PC-3 (cell line): ENCODE data around the gene KAT2B. TPM values are rescaled to one million over a fixed set of nuclear protein-coding genes. Genes with fewer than 3 reads are reported as not detected.

ENCODE experiments used
- ATAC-seq: fragments of 200-7000 bp; cut with Tn5 transposase; 2 replicates; pipeline ENCODE4 v1.9.1; 2020; ENCODE audit warnings: mild to moderate bottlenecking, moderate library complexity
- BruUV-seq: library from RNA; stranded (reverse); fragments of 400-500 nt; replicated peaks from 2 replicates; lab custom pipeline; 2021; lab: Mats Ljungman, UMichigan
- CTCF ChIA-PET: fragments of 300-600 bp; sonication (Branson Sonifier 250); formaldehyde crosslinking; loops from one replicate; lab custom pipeline; 2022; ENCODE audit warnings: antibody characterized with exemption; lab: Charles Lee
- POLR2A ChIA-PET: fragments of 300-600 bp; sonication (Branson Sonifier 250); formaldehyde crosslinking; loops from one replicate; lab custom pipeline; 2022; ENCODE audit warnings: antibody characterized with exemption; ENCODE audit not compliant: unreplicated experiment; lab: Charles Lee
- DNase-seq: peaks from one replicate; pipeline ENCODE4 v3.0.0-alpha.2; 2015
- H2AFZ ChIP-seq: fragments of 300-600 bp; sonication (generic); 2 replicates; pipeline ENCODE4 v1.6.0; 2016; ENCODE audit warnings: antibody characterized with exemption, low read length
- H3F3A ChIP-seq: fragments of 300-600 bp; sonication (generic); one replicate; pipeline ENCODE4 v1.6.0; 2017; ENCODE audit warnings: antibody characterized with exemption, low read length, control low read depth, mild to moderate bottlenecking; ENCODE audit not compliant: unreplicated experiment
- H3K27ac ChIP-seq: fragments of 300-600 bp; sonication (generic); 2 replicates; pipeline ENCODE4 v1.5.1; 2016; ENCODE audit warnings: mild to moderate bottlenecking, low read length
- H3K27me3 ChIP-seq: fragments of 300-600 bp; sonication (generic); 2 replicates; pipeline ENCODE4 v1.6.1; 2016; ENCODE audit warnings: low read length, mixed read lengths
- H3K36me3 ChIP-seq: fragments of 300-600 bp; sonication (generic); 2 replicates; pipeline ENCODE4 v1.6.1; 2016; ENCODE audit warnings: low read depth, mixed run types, low read length, mixed read lengths
- H3K4me1 ChIP-seq: fragments of 300-600 bp; sonication (generic); 2 replicates; pipeline ENCODE4 v1.5.1; 2016; ENCODE audit warnings: low read length; ENCODE audit not compliant: insufficient read depth
- H3K4me2 ChIP-seq: fragments of 300-600 bp; sonication (generic); 2 replicates; pipeline ENCODE4 v1.6.0; 2016; ENCODE audit warnings: low read length
- H3K4me3 ChIP-seq: fragments of 300-600 bp; sonication (generic); 2 replicates; pipeline ENCODE4 v1.5.1; 2016; ENCODE audit warnings: mild to moderate bottlenecking, low read length, mixed read lengths
- H3K79me2 ChIP-seq: fragments of 300-600 bp; sonication (generic); 2 replicates; pipeline ENCODE4 v1.6.1; 2017; ENCODE audit warnings: low read length, mixed read lengths
- H3K9ac ChIP-seq: fragments of 300-600 bp; sonication (generic); 2 replicates; pipeline ENCODE4 v1.6.0; 2016; ENCODE audit warnings: mild to moderate bottlenecking, low read length
- H3K9me2 ChIP-seq: fragments of 300-600 bp; sonication (generic); replicated peaks from 2 replicates; pipeline ENCODE4 v1.6.1; 2016; ENCODE audit warnings: mixed run types, low read length, mixed read lengths
- H3K9me3 ChIP-seq: fragments of 300-600 bp; sonication (generic); 2 replicates; pipeline ENCODE4 v1.6.1; 2016; ENCODE audit warnings: low read length, mixed read lengths
- H4K20me1 ChIP-seq: fragments of 300-600 bp; sonication (generic); 2 replicates; pipeline ENCODE4 v1.6.1; 2016; ENCODE audit warnings: low read length, mixed read lengths
- CTCF ChIP-seq: fragments of 300-600 bp; sonication (generic); conservative IDR thresholded peaks from 2 replicates; pipeline ENCODE4 v1.5.1; 2017; ENCODE audit warnings: antibody characterized with exemption, low read depth, mild to moderate bottlenecking, low read length
- EZH2 ChIP-seq: fragments of 300-600 bp; sonication (generic); IDR thresholded peaks from one replicate; pipeline ENCODE4 v1.6.1; 2017; ENCODE audit warnings: antibody characterized with exemption, mild to moderate bottlenecking, low read length; ENCODE audit not compliant: unreplicated experiment
- EZH2phosphoT487 ChIP-seq: fragments of 300-600 bp; sonication (generic); IDR thresholded peaks from 2 replicates; pipeline ENCODE4 v1.6.1; 2018; ENCODE audit warnings: mild to moderate bottlenecking, antibody characterized with exemption, low read length, borderline replicate concordance
- intact Hi-C: fragments of 100-400 bp; cut with micrococcal nuclease; formaldehyde crosslinking; loops from 2 replicates; pipeline ENCODE4 v1.9.0; 2023
- total RNA-seq: library from RNA; depleted of rRNA; stranded (reverse); fragments of >200 nt; gene quantifications from 2 replicates; pipeline ENCODE4 v1.2.3, GENCODE V29; 2014

Gene KAT2B
- total RNA-seq, 1 experiment from 2014 or later: 11.9 TPM

- no peak overlapping the region for H3K4me3 ChIP-seq
- H3K27me3 ChIP-seq: no peaks in the 10 kb centered on the region
- no peaks in the 10 kb centered on the region for H3K9me3 ChIP-seq
- DNase-seq (no peak), ATAC-seq (no peak)
- no peaks in the 10 kb centered on the region for H4K20me1 ChIP-seq
- H3K27ac ChIP-seq: no peak overlapping the region
- H3K9me2 ChIP-seq: no peaks in the 10 kb centered on the region
- intact Hi-C loops: no loop called here
- H3K4me1 ChIP-seq: peaks cover 5% of the 10 kb centered on the region; the same call in 1 of the 2 replicates
- H3K9ac ChIP-seq: no peak overlapping the region
- no TSS peak for BruUV-seq
- no peak overlapping the region for H3K4me2 ChIP-seq
- CTCF ChIA-PET: interaction anchor here (0.6 kb wide), 1 partner anchor 208 kb away, joined by 3 read pairs; no protein-coding TSS in a partner anchor
- no peaks in the 10 kb centered on the region for H3K36me3 ChIP-seq
- POLR2A ChIA-PET: interaction anchor here (0.6 kb wide), 2 partner anchors 20 to 53 kb away, joined by 3 read pairs; no protein-coding TSS in a partner anchor
- no peaks in the 10 kb centered on the region for H3K79me2 ChIP-seq
- TF ChIP-seq EZH2 (no peak), EZH2phosphoT487 (no peak), CTCF (no peak)
- peaks cover 3% of the 10 kb centered on the region for H3F3A ChIP-seq
- no peak overlapping the region for H2AFZ ChIP-seq
Measured at GRCh38 chr3:20078194-20078714, 38.0 kb downstream of the KAT2B start.

GRCh38 chr3:20079621-20080020 is 39.4 kb downstream of the KAT2B start:
- CTCF ChIA-PET: no interaction called here

More at GRCh38 chr3:20079621-20080020, 39.4 kb downstream of the KAT2B start:
- H2AFZ ChIP-seq: no peak overlapping the region
- no peak overlapping the region for H3K4me2 ChIP-seq
- DNase-seq (no peak), ATAC-seq (no peak)
- TF ChIP-seq EZH2: no peak
- TF ChIP-seq CTCF: no peak
- no peak for TF ChIP-seq EZH2phosphoT487
- H3K27me3 ChIP-seq: no peaks in the 10 kb centered on the region
- POLR2A ChIA-PET: no interaction called here
- peaks cover 2% of the 10 kb centered on the region; the same call in 1 of the 2 replicates for H3K4me1 ChIP-seq
- H4K20me1 ChIP-seq: no peaks in the 10 kb centered on the region
- H3F3A ChIP-seq: peaks cover 2% of the 10 kb centered on the region
- H3K4me3 ChIP-seq: no peak overlapping the region
- H3K36me3 ChIP-seq: no peaks in the 10 kb centered on the region
- intact Hi-C loops: no loop called here
- no peak overlapping the region for H3K27ac ChIP-seq
- H3K9ac ChIP-seq: no peak overlapping the region
- no peaks in the 10 kb centered on the region for H3K79me2 ChIP-seq
- no TSS peak for BruUV-seq
- H3K9me2 ChIP-seq: no peaks in the 10 kb centered on the region
- no peaks in the 10 kb centered on the region for H3K9me3 ChIP-seq
